ENCODE results near the gene ANKRD29.
"Not testable (repeated sequence)": the region's sequence is repeated elsewhere in the genome, so short reads cannot be mapped to it uniquely, and the experiment has no call there.

The ANKRD29 gene

DNA sequence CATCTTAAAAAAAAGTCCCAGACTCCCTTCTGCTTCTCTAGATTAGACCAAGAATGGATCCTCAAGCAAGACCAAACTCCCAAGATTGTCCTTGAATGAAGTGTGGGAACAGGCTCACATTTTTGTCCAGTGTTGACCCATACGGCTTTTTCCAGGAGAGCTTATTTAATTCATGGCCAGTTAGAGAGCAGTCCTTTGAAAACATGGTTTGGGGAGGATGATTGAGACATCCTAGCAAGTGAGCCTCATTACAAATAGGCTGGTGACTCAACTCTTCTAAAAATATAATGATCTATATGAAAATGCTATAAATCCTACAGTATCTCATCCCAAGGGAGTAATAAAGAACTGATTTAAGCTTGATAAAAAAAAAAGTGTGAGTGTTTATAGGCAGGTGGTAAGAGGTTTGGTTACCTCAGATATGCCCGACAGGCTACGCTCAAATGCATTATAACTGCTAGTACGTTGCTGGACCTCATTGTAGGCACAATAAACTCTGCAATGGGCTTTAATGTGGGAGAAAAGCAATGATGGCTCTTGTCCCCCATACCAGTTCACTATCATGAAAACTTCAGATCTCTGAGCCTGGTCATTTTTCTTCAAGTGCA lies 17.0 kb downstream of the ANKRD29 start:
- no peak for DNase-seq (ENCODE audit: low read depth in 3 of 3, low spot score in 1 of 3)

DNA sequence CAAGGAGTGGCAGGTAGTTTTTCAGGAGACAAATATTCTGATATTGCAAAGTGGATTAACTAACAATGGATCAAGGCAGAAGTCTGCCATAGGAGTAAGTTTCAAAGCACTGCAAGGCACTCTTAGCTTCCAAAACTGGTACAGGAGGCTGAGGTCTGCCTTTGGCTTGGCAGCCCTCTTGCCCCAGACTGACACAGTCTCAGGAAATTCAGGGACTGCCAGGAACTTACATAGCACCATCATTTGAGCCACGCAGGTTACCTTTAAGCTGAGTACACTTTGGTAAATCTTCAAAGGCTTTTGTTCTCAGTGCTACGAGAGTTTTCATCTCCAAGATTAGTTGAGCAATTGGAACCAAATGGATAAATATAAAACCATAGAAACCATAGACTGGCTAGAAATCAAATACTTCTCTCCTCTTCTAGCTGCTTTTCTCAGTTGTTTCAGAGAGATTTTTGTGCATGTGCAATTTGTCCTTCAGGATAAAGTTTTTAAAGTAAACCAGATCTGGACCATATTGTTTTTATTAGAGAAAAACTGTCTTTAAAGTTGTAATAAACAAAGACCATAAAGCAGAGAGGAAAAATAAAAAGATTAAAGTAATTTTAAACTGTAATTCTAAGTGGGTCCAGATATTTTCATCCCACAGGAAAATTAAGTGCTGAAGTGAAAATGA lies 18.8 kb downstream of the ANKRD29 start:
- no peak for DNase-seq (ENCODE audit: low read depth in 3 of 3, low spot score in 1 of 3)

DNA sequence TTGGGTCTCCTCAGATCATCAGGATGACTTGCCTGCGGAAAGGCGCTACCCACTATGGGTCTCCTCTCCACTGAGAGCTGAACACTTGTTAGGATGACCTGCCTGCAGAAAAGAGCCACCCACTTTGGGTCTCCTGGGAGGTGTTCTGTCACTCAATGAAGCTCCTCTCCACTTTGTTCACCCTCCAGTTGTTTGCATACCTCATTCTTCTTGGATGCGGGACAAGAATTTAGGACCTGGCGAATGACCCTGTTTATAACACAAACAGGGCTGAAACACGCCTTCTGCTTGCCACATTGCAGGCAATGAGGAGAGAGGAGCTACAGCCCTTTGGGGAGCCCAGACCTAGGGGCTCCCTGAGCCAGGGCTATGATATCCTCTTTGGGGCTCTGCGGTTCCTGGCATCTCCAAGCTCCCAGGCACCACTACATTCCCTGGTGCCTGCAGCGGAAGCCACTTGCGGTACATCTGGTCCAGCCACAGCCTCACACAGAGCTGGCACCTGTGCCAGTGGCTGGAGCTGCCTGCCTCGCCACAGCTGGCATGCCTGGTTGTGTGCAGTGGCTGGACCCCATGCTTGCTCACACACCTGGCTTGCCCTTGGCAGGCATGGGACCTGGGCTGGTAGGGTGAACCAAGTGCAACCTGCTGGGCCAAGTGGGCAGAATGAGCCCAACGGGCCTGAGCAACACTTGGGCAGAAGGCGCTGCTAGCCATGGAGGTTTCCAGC lies 20.6 kb downstream of the ANKRD29 start:
- no peak for DNase-seq (ENCODE audit: low read depth in 3 of 3, low spot score in 1 of 3)

DNA sequence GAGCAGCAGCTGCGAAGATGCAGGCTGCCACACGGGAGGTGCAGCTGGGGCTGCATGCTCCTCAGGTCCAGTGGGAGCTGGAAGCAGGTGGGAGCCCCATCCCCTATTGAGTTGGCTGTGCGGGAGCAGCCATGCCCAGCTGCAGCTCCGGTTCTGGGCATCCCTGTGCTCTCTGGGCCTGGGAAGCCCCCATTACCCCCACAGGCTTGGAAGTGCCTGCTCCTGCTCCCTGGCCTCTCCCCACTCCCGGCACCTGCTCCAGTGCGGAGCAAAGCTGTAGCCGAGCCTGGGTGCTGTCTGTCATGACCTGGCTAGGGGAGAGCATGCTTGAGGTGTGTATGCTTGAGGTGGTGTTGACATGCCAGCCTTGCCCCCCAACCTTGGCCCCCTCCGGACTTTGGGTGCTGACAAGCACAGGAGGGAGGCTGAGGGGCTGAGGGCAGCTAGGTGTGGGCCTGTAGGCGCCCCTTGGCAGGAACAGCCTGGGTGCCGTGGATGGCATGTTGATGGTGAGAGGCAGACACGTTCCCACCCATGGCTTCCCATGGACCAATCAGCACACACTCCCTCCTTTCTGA lies 21.5 kb downstream of the ANKRD29 start:
- no peak for DNase-seq (ENCODE audit: low read depth in 3 of 3, low spot score in 1 of 3)

DNA sequence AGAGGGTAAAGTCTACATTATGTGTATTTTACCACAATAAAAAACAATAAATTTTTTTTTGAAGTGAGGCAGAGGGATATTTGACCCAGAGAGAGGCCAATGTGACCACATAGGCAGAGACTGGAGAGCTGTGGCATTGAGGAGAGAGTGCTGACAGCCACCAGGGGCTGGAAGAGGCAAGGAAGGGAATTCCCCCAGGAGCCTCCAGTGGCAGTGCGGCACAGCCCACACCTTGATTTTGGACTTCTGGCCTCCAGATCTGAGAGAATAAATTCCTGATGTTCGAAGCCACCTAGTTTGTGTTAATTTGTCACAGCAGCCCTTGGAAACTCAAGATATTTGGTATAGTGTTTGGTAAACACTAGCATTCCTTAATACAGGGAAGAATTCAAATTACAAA lies 22.7 kb downstream of the ANKRD29 start:
- no peak for DNase-seq (ENCODE audit: low read depth in 3 of 3, low spot score in 1 of 3)

DNA sequence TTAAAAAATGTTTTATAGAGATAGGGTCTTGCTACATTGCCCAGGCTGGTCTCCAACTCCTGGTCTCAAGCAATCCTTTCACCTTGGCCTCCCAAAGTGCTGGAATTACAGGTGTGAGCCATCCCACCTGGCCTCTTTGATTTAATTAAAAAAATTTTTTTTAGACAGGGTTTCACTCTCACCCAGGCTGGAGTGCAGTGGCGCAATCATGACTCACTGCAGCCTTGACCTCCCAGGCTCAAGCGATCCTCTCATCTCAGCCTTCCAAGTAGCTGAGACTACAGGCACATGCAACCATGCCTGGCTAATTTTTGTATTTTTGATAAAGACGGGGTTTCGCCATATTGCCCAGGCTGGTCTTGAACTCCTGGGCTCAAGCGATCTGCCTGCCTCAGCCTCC lies 26.3 kb downstream of the ANKRD29 start:
- DNase-seq (ENCODE audit: low read depth in 3 of 3, low spot score in 1 of 3) = not testable (repeated sequence)

DNA sequence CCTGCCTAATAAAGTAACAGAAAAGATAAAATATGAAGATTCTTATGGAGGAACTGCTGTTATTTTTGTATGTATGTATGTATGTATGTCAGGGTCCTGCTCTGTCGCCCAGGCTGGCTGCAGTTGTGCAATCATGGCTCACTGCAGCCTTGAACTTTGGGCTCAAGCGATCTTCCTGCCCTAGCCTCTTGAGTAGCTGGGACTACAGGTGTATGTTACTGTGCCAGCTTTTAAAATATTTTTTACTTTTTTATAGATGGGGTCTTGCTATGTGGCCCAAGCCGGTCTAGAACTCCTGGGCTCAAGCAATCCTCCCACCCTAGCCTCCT lies 26.7 kb downstream of the ANKRD29 start:
- no peak for DNase-seq (ENCODE audit: low read depth in 3 of 3, low spot score in 1 of 3)

DNA sequence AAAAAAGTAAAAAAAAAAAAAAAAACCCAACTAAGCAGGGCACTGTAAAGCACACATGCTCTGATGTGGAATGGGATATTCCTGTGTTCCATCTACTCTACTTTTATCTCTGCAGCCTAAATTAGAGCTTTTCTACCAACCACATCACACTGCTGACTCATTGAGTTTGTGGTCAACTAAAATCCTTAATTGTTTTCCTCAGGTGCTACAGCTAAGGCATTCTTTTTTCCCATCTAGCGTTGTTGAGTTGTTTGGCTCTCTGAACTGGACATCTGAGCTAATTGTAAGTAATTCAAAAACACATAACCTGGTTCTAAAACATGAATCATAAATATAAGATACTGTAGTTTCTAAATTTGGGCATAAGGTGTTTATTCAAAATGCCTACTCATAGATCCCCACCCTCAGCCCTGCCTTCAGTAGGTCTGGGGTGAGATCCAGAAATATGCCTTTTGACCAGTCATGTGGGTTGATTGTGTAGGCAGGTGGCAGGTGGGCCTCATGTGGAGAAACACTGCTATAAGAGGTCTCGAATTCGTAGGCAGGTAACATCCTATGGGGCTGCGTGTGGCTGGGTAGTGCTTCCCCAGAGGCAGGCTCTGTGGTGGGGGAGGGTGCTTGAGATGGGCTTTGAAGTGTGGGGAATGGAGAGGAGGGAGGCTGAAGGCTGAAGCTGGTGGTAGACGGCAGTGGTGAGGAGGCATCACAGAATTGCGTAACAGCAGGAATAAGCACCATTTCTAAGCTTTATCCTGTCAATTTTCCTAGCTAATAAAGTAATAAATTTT lies 27.2 kb downstream of the ANKRD29 start:
- no peak for DNase-seq (ENCODE audit: low read depth in 3 of 3, low spot score in 1 of 3)

DNA sequence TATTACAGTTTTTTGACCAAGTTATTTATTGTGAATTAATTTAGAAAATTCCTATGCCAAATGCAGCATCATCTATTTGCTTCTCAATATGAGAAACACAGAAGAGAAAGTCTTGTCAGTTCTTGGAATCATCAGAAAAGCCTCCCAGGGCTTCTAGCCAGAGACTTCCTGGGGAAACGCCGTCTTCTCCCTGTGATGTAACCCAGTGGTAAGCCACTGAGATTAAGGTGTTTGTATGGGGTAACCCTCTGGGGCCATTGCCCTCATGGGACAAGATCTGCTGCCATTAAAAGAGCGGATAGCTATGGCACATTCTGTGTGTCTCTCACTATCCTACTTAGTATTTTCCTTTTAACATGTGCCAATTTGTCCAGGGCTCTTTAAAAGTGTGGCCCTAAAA lies 28.0 kb downstream of the ANKRD29 start:
- DNase-seq (ENCODE audit: low read depth in 3 of 3, low spot score in 1 of 3) = no peak

DNA sequence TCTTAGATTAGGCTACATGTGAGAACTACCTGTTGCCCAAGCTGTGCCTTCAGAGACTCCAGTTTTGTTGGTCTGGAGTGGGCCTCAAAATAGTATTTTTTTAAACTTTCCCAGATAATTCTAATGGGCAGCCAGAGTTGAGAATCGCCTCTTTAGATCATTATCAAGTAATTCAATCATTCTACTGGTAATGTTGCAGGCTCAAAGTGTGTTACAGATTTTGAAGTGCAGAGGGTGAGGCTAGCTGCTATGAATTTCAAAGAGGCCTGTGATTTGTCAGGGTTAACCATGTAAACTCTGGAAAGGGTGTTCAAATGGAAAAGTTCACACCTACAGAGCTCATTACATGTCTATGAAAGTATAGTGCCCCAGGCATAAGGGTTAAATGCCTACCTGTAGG lies 30.1 kb downstream of the ANKRD29 start:
- DNase-seq (ENCODE audit: low read depth in 3 of 3, low spot score in 1 of 3) = no peak

DNA sequence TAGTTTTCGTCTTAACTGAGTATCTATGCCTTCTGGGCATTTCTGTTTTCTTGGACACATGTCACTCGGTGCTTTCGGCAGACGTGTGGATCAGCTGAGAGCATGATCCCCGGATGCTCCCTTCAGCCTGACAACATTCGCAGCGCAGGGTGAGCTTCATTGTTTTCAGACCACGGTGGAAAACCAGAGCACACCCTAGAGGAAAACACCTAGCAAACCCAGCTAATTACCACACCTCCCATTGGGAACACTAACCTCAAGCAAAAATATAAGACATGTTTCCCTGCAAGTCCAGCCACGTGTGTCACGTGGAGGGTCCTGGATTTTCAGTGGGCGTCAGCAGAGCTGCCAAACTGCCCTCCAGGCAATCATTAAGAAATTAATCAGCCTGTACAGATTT lies 31.0 kb downstream of the ANKRD29 start:
- DNase-seq (ENCODE audit: low read depth in 3 of 3, low spot score in 1 of 3) = no peak

DNA sequence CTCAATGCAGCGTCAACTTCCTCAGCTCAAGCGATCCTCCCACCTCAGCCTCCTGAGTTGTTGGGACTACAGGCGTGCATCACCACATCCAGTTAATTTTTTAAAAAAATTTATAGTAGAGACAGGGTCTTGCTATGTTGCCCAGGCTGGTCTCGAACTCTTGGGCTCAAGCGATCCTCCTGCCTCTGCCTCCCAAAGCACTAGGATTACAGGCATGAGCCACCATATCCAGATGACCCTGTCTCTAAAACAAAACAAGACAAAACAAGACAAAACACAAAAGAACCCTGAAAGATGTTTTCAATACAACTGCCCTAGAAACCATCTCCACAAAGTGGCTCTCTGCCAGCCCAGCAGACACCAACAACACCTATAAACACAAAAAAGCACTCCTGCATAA lies 31.4 kb downstream of the ANKRD29 start:
- no peak for DNase-seq (ENCODE audit: low read depth in 3 of 3, low spot score in 1 of 3)

DNA sequence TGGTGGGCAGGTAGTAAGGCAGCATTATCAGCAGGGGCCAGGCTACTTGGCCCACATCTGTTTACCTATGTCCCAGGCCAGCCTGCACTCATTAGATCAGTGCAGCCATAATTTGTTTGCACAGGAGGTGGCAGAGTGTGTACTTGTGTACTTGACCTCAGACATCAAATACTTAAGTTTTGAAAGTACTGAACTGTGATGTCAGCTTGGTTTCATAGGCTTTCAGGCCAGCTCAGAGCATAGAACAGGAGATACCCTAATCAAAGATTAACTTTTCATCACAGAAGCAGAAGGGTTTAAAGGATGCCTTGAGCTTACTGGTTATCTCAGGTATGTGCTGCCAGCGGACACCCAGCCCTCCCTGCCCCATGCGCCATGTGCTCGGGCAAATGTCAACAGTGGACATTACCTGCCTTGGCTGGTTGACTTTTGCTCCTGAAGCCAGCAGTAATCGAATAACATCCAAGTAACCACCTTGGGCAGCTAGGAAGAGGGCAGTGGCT lies 33.2 kb downstream of the ANKRD29 start:
- no peak for DNase-seq (ENCODE audit: low read depth in 3 of 3, low spot score in 1 of 3)

DNA sequence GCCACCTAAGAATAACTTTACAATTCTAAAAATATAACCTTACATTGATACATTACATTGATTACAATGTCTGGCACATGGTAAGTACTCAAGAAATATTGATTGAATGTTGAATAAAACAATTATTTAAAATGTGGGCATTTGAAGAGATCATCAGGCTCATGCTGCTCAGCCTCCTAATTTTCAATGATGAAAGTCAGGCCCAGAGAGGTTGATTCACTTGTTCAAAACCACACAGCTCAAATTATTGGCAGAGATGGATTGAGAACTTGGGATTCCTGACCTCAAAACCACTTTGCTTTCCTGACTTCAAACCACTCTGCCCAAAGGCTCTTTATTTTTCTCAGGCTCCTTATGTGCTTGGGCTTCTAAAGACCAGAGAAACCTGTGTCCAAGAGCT lies 34.7 kb downstream of the ANKRD29 start:
- DNase-seq (ENCODE audit: low read depth in 3 of 3, low spot score in 1 of 3) = no peak

DNA sequence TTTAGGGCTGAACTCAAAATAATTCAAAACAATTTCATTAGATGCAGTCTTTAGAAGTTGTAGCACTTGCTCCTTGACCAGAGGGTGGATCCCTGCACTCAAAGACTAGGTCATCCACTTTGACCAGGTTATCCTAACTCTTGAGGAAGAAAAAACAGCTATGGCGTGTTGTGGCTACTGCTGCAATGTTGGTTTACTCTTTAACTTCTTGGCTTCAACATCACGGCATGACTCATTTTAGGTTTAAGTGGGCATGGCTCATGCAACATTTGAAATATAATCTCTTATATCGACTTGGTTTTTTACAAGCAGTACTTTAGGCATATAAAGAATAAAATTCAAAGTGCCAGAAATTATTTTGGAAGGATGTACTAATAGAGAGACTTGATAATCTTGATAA lies 35.4 kb downstream of the ANKRD29 start:
- DNase-seq (ENCODE audit: low read depth in 3 of 3, low spot score in 1 of 3) = no peak

DNA sequence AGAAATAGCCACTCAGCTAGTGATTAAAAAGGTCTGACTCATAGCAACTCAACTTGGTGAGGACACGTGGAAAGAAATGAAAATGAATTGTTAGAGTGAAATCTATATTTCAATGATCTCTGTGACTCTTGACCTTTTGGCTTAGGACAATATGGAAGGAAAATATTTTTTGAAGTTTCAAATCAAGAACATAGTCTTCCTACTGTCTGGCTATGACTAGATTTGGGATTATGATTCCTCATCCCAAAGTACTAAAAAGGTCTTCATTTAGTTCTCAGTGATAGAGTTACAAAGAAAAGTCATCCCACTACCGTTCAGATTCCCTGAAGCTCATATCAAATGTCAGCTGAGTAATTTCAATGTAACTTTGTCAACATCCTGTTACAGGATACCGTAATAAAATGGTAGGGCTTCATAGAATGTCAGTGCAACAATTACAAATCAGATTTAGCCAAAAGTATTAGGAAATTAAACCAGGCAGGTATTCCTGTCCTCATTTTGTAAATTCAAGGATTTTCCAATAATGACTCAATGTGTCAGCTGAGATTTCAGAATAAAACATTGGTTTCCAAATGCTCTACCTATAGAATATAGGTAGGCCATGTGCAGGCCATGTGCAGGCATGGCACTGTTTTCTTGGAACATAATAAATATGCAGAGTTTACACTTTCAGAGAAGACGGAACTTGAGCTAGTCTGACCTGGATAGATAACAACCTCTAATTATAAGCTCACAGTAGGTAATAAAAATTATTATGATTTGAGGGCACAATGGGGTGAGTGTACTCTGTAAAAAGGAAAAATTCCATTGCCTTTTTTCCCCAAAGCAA lies 36.0 kb downstream of the ANKRD29 start:
- no peak for DNase-seq (ENCODE audit: low read depth in 3 of 3, low spot score in 1 of 3)

DNA sequence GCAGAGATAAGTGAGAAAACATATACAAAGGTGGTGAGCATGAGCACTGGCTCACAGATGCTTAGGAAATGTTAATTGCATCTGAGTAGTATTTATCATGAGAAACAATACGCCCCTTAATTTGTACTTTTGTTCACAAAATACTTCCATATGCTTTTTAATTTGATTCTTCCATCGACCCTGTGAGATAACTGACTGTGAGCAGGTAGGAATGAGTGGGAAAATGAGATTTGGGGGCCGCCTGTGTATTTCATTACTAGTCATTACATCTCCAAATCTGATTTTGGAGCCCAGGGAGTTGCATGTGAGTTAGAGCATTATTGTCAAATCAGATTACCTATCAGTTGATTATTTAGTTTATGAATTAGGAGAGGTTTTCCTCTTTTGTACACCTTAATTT lies 39.7 kb downstream of the ANKRD29 start:
- DNase-seq (ENCODE audit: low read depth in 3 of 3, low spot score in 1 of 3) = no peak

DNA sequence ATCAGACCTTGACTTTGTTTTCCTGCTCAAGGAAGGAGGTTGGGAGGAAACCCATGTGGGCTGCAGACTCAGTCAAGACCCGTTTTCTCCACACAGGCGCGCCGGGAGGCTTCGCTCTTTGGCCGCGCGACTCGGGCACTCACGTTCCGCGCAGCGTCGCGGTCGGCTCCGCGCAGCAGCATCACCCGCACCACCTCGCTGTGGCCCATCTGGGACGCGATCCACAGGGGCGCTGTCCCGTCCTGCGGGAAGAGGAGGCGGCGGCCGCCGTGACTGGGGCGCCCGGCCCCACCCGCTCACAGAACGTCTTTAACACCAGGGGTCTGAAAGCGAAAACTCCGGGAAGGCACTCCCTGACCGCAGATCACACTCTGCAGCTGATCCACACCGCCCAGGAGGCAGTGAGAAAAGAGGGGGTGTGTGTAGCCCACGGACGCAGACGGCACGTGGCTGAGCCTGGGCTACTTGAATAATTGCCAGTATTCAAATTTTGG lies 43.3 kb downstream of the ANKRD29 start:
- no peak for DNase-seq (ENCODE audit: low read depth in 3 of 3, low spot score in 1 of 3)

DNA sequence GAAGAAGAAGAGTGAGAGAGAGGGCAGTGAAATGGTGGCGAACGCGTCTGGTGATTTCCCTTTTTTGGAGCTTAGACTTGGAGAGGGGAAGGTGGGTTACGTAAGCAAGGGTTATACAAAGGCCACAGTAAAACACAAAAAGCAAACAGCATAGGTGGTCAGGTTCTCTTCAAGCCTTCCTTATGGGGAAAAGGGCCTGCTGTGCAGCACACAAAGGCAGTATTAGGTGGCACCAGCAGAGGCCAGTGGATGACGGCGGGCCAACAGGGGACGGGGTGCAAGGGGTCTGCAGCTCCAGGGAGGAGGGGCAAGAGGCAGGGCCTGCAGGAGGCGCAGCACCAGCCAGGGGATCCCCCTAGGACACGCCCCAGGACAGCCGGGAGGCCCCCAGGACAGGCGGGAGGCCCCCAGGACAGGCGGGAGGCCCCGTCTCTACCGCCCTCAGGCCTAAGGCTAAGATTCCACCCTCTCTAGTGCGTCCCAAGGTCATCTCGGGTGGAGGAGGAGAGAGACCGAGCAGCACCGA lies 43.8 kb downstream of the ANKRD29 start:
- DNase-seq (ENCODE audit: low read depth in 3 of 3, low spot score in 1 of 3) = no peak

DNA sequence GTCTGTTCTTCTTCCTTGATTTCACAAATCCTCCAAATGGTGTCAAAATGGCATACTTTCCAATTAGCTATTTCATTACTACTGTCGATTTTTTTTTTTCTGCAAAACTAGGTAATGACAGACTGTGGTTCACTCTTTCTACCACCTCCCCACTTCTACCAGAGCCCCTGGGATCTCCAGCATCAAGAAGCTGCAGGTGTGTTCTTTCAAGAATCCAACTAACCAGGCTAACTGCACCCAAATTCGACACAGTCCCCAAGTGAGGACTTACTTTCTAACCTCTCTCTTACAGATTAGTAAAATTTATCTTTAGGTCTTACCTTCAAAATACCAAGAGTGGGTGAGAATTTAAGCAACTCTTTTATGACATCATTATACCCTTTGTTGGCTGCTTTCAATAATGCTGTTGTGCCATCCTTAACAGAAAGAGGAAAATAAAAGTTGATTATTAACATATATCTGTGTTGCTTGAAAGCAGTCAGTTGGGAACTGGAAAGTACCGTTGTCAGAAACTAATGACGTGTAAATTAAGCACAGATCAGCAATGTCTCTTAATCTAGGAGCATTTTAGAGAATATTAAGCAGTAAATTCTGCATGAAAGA lies 45.2 kb downstream of the ANKRD29 start:
- DNase-seq (ENCODE audit: low read depth in 3 of 3, low spot score in 1 of 3) = no peak
